Measurements from ENCODE around the gene DAB1. TPM values are rescaled to one million over a fixed set of nuclear protein-coding genes. Genes with fewer than 3 reads are reported as not detected.

DAB1 gene
- total RNA-seq, 1 donor = not detected

GRCh38 chr1:57380923-57381322 lies 42.9 kb downstream of the DAB1 start:
- Histone ChIP-seq H3K9me3 (ENCODE audit: low read depth, low read length) (peaks cover 4% of the 10 kb centered on the region), H3K4me2 (ENCODE audit: insufficient read depth, low read length) (no peak overlapping the region), H3K79me2 (ENCODE audit: insufficient read depth, low read length) (no peaks in the 10 kb centered on the region), H4K20me1 (ENCODE audit: insufficient read depth, low read length) (no peaks in the 10 kb centered on the region), H2AFZ (ENCODE audit: low read length) (no peak overlapping the region), H3K4me1 (ENCODE audit: insufficient read depth, low read length) (no peaks in the 10 kb centered on the region), H3K27ac (ENCODE audit: low read depth, low read length) (no peak overlapping the region), H3K36me3 (ENCODE audit: insufficient read depth, low read length) (no peaks in the 10 kb centered on the region), H3K4me3 (ENCODE audit: insufficient read depth, low read length) (no peak overlapping the region), H3K27me3 (ENCODE audit: insufficient read depth, low read length) (no peaks in the 10 kb centered on the region)
- DNase-seq (ENCODE audit: insufficient read length, low spot score, missing footprints) = no peak
- TF ChIP-seq CTCF (IDR thresholded peaks at IDR 0.05; ENCODE audit: extremely low read depth, low read depth, low read length) = no peak

- peaks cover 4% of the 10 kb centered on the region for H3K9me3 ChIP-seq (ENCODE audit: low read depth, low read length)
- no peak for TF ChIP-seq CTCF (IDR thresholded peaks at IDR 0.05; ENCODE audit: extremely low read depth, low read depth, low read length)
- H2AFZ ChIP-seq (ENCODE audit: low read length) = no peak overlapping the region
- H3K4me2 ChIP-seq (ENCODE audit: insufficient read depth, low read length) = no peak overlapping the region
- DNase-seq (ENCODE audit: insufficient read length, low spot score, missing footprints) = no peak
- no peak overlapping the region for H3K27ac ChIP-seq (ENCODE audit: low read depth, low read length)
- no peak overlapping the region for H3K4me3 ChIP-seq (ENCODE audit: insufficient read depth, low read length)
- no peaks in the 10 kb centered on the region for H3K36me3 ChIP-seq (ENCODE audit: insufficient read depth, low read length)
- no peaks in the 10 kb centered on the region for H3K4me1 ChIP-seq (ENCODE audit: insufficient read depth, low read length)
- no peaks in the 10 kb centered on the region for H3K79me2 ChIP-seq (ENCODE audit: insufficient read depth, low read length)
- no peaks in the 10 kb centered on the region for H4K20me1 ChIP-seq (ENCODE audit: insufficient read depth, low read length)
- no peaks in the 10 kb centered on the region for H3K27me3 ChIP-seq (ENCODE audit: insufficient read depth, low read length)
These were observed 45.3 kb downstream of the DAB1 start for GRCh38 chr1:57378534-57378933.

DNA sequence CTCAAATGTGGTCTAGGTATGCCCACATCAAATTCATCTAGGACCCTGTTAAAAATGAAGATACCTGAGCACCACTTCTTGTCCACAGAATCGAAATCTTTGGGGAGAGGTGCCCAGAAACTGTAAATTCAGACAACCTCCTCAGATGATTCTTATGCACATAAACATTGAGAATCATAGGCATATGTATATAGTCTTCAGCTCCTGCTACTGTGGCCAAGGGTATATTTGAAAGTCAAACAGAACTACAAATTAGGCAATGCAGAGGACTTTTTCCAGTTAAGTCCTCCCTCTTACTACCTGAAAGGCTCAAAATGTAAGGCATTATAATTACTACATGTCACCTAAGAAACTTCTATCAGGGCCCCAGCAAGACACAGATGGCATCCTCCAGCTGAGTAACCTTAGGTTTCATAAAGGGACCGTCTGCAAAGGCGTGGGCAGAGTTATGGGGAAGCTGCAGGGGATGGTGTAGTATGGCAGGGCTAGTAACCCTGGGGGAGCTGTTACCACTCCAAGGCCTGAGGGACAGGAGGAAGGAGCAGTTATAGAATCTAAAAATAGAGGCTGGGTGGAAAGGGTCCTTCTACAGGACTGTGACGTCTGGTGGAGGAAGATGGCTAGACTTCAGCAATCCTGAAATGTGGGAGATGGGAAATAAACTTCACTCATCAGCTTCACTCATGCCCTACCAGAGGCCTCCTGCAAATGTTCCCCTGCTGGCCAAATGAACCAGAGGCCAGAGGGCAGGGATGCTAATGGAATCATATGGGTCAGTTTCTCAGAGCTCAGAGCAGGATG lies 46.3 kb downstream of the DAB1 start:
- no peaks in the 10 kb centered on the region for H3K79me2 ChIP-seq (ENCODE audit: insufficient read depth, low read length)
- H3K4me2 ChIP-seq (ENCODE audit: insufficient read depth, low read length) = no peak overlapping the region
- H2AFZ ChIP-seq (ENCODE audit: low read length) = no peak overlapping the region
- no peak for DNase-seq (ENCODE audit: insufficient read length, low spot score, missing footprints)
- no peak for TF ChIP-seq CTCF (IDR thresholded peaks at IDR 0.05; ENCODE audit: extremely low read depth, low read depth, low read length)
- no peaks in the 10 kb centered on the region for H4K20me1 ChIP-seq (ENCODE audit: insufficient read depth, low read length)
- H3K27me3 ChIP-seq (ENCODE audit: insufficient read depth, low read length) = no peaks in the 10 kb centered on the region
- H3K4me1 ChIP-seq (ENCODE audit: insufficient read depth, low read length) = no peaks in the 10 kb centered on the region
- peaks cover 4% of the 10 kb centered on the region for H3K9me3 ChIP-seq (ENCODE audit: low read depth, low read length)
- no peak overlapping the region for H3K27ac ChIP-seq (ENCODE audit: low read depth, low read length)
- H3K4me3 ChIP-seq (ENCODE audit: insufficient read depth, low read length) = no peak overlapping the region
- no peaks in the 10 kb centered on the region for H3K36me3 ChIP-seq (ENCODE audit: insufficient read depth, low read length)

DNA sequence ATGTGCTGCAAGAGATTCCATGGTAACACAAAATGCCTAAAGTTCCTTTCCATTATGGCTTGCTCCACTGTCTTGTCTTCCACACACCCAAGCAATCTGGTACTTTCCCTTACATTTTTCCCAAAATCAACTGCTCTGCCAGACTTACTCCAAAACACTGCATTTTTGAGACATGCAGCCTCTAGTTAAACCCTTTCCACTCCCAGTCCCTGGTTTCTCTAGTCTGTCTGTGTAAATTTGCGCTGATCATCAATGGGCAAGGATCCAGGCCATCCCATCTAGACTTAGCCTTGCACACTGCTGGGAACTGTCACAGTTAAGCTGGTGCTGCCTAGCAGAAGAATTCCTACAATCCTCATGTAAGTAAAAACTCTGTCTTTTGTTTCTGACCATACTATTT lies 47.8 kb downstream of the DAB1 start:
- DNase-seq (ENCODE audit: insufficient read length, low spot score, missing footprints) = no peak
- H3K9me3 ChIP-seq (ENCODE audit: low read depth, low read length) = peaks cover 4% of the 10 kb centered on the region
- H3K4me3 ChIP-seq (ENCODE audit: insufficient read depth, low read length) = no peak overlapping the region
- no peaks in the 10 kb centered on the region for H3K79me2 ChIP-seq (ENCODE audit: insufficient read depth, low read length)
- no peaks in the 10 kb centered on the region for H4K20me1 ChIP-seq (ENCODE audit: insufficient read depth, low read length)
- no peaks in the 10 kb centered on the region for H3K4me1 ChIP-seq (ENCODE audit: insufficient read depth, low read length)
- no peaks in the 10 kb centered on the region for H3K36me3 ChIP-seq (ENCODE audit: insufficient read depth, low read length)
- H3K4me2 ChIP-seq (ENCODE audit: insufficient read depth, low read length) = no peak overlapping the region
- no peaks in the 10 kb centered on the region for H3K27me3 ChIP-seq (ENCODE audit: insufficient read depth, low read length)
- TF ChIP-seq CTCF (IDR thresholded peaks at IDR 0.05; ENCODE audit: extremely low read depth, low read depth, low read length) = no peak
- no peak overlapping the region for H2AFZ ChIP-seq (ENCODE audit: low read length)
- H3K27ac ChIP-seq (ENCODE audit: low read depth, low read length) = no peak overlapping the region

All from osteoblast (primary cell).